HTR-8/SVneo (cell line): ENCODE results near the gene RSRC2.
"Not testable (repeated sequence)": the region's sequence is repeated elsewhere in the genome, so short reads cannot be mapped to it uniquely, and the experiment has no call there.

Experiments
- DNase-seq: peaks from one replicate; pipeline ENCODE4 v3.0.0; 2011; ENCODE audit warnings: low spot score, mixed read lengths; ENCODE audit not compliant: insufficient read length
- FAIRE-seq: peaks from 2 replicates; lab custom pipeline; 2011; peaks lifted over from hg19 to GRCh38; lab: Jason Lieb, UNC

Gene RSRC2

GRCh38 chr12:122526683-122527477 is at the start of gene RSRC2, which contains the start of gene KNTC1:
RSRC2 (minus strand) TSS chr12:122526936; CDS start chr12:122526853, 83 bp downstream.
KNTC1 (plus strand) TSS chr12:122527249; CDS start chr12:122530064, 2,815 bp downstream.
- FAIRE-seq, result no peak
- DNase-seq, result peak; percentile 97

- DNase-seq (no peak), FAIRE-seq (no peak)
Measured at GRCh38 chr12:122571821-122572220, 45.1 kb upstream of the RSRC2 start.

- DNase-seq, FAIRE-seq: not testable (repeated sequence)
Measured at GRCh38 chr12:122570006-122570405, 43.3 kb upstream of the RSRC2 start.

- FAIRE-seq, result no peak
- DNase-seq, result no peak
Measured at GRCh38 chr12:122569288-122569687, 42.6 kb upstream of the RSRC2 start.

GRCh38 chr12:122566816-122567215 is 40.1 kb upstream of the RSRC2 start:
- not testable (repeated sequence) for DNase-seq, FAIRE-seq

- FAIRE-seq, result no peak
- no peak for DNase-seq
Measured at GRCh38 chr12:122563361-122563760, 36.6 kb upstream of the RSRC2 start.

GRCh38 chr12:122560138-122560537 is 33.4 kb upstream of the RSRC2 start:
- no peak for DNase-seq

GRCh38 chr12:122558745-122559641 is 32.3 kb upstream of the RSRC2 start:
- DNase-seq, result no peak
- FAIRE-seq, result no peak

More at GRCh38 chr12:122560138-122560537, 33.4 kb upstream of the RSRC2 start:
- no peak for FAIRE-seq

- FAIRE-seq, result no peak
- no peak for DNase-seq
Measured at GRCh38 chr12:122547330-122547729, 20.6 kb upstream of the RSRC2 start.

- FAIRE-seq, result no peak
- no peak for DNase-seq
Measured at GRCh38 chr12:122545855-122546254, 19.1 kb upstream of the RSRC2 start.

GRCh38 chr12:122544537-122544936 is 17.8 kb upstream of the RSRC2 start:
- no peak for FAIRE-seq

GRCh38 chr12:122538496-122538895 is 11.8 kb upstream of the RSRC2 start:
- no peak for FAIRE-seq

More at GRCh38 chr12:122544537-122544936, 17.8 kb upstream of the RSRC2 start:
- DNase-seq, result no peak

GRCh38 chr12:122537021-122537420 is 10.3 kb upstream of the RSRC2 start:
- FAIRE-seq, result no peak
- DNase-seq, result no peak

More at GRCh38 chr12:122538496-122538895, 11.8 kb upstream of the RSRC2 start:
- DNase-seq, result no peak

GRCh38 chr12:122533856-122534255 is 7.1 kb upstream of the RSRC2 start:
- FAIRE-seq (no peak), DNase-seq (no peak)

- no peak for FAIRE-seq
- DNase-seq, result no peak
Measured at GRCh38 chr12:122528992-122529391, 2.3 kb upstream of the RSRC2 start.

- FAIRE-seq (no peak), DNase-seq (no peak)
Measured at GRCh38 chr12:122528582-122528981, 1.8 kb upstream of the RSRC2 start.

GRCh38 chr12:122527478-122527944 is 775 bp upstream of the RSRC2 start:
- peak; percentile 11 for DNase-seq

GRCh38 chr12:122523846-122524718 is 2.7 kb downstream of the RSRC2 start:
- DNase-seq (no peak), FAIRE-seq (no peak)

More at GRCh38 chr12:122527478-122527944, 775 bp upstream of the RSRC2 start:
- FAIRE-seq, result no peak

- FAIRE-seq, result no peak
- DNase-seq, result no peak
Measured at GRCh38 chr12:122523280-122523679, 3.5 kb downstream of the RSRC2 start.

- no peak for DNase-seq
- FAIRE-seq, result no peak
Measured at GRCh38 chr12:122520676-122521075, 6.1 kb downstream of the RSRC2 start.
